Measurements from ENCODE around the gene PRMT7. TPM values are rescaled to one million over a fixed set of nuclear protein-coding genes. Genes with fewer than 3 reads are reported as not detected.

PRMT7 gene
- polyA plus RNA-seq, 3 donors, result 15.0 to 41.1 (median 15.2) TPM

DNA sequence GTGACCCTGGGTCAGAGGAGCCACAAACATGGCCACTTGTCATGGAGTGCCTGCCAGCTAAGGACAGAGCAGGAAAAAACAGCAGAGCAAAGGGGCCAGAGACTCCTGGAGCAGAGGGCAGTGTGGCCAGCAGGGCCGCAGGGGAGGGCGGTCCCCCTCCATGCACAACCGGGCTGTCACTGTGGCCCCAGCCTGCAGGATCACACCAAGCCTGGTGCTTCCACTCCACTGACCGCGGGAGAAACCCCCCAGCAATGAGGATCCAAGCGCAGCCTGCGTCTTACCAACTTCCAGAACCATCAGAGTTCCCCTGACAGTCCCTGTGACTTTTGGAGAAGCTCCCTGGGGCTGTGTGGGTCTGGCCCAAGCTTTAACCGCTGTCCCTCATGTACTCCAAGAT, 62.0 kb downstream of the PRMT7 start:
- H4K20me1 ChIP-seq (ENCODE audit: insufficient read depth, low read length), result no peaks in the 10 kb centered on the region
- Mint-ChIP-seq H3K27me3 (ENCODE audit: low read depth in 3 of 3) (peaks cover 8 to 30% (median 15%) of the 10 kb centered on the region in 3 donors), H3K27ac (no peak overlapping the region), H3K9me3 (peaks cover 0 to 3% (median 0%) of the 10 kb centered on the region in 7 donors), H3K36me3 (no peaks in the 10 kb centered on the region), H3K4me1 (peaks cover 25% of the 10 kb centered on the region), H3K4me3 (no peak overlapping the region)
- intact Hi-C loops (cut with micrococcal nuclease), result no loop called here
- H2AFZ ChIP-seq (ENCODE audit: insufficient read depth, low read depth, low read length, poor library complexity, severe bottlenecking), result no peak overlapping the region
- WGBS (ENCODE audit: insufficient coverage), result 88% methylated on average over 7 of the region's 8 CpGs
- H3K4me2 ChIP-seq (replicated peaks; ENCODE audit: extremely low read depth, low read length, poor library complexity, severe bottlenecking), result no peak overlapping the region
- H3K36me3 ChIP-seq (replicated peaks in 1 of 2; ENCODE audit: control insufficient read depth in 1 of 2, insufficient read depth in 2 of 2, low read length in 2 of 2), result no peaks in the 10 kb centered on the region
- H3K9ac ChIP-seq (ENCODE audit: insufficient read depth, low read length, poor library complexity, severe bottlenecking), result no peak overlapping the region
- no peak overlapping the region for H3K4me3 ChIP-seq (replicated peaks in 1 of 3; ENCODE audit: low read depth in 2 of 3, low read length in 3 of 3)
- no peak for DNase-seq
- no peaks in the 10 kb centered on the region for H3K9me3 ChIP-seq (replicated peaks in 1 of 2; ENCODE audit: control insufficient read depth in 1 of 2, insufficient read depth in 1 of 2, low read length in 2 of 2)
- H3K27ac ChIP-seq (ENCODE audit: low read depth in 1 of 2, low read length in 2 of 2), result no peak overlapping the region
- peaks cover 19 to 25% of the 10 kb centered on the region in 2 donors for H3K4me1 ChIP-seq (ENCODE audit: control insufficient read depth in 1 of 2, insufficient read depth in 2 of 2, low read length in 2 of 2)
- TF ChIP-seq, protein P1, sequence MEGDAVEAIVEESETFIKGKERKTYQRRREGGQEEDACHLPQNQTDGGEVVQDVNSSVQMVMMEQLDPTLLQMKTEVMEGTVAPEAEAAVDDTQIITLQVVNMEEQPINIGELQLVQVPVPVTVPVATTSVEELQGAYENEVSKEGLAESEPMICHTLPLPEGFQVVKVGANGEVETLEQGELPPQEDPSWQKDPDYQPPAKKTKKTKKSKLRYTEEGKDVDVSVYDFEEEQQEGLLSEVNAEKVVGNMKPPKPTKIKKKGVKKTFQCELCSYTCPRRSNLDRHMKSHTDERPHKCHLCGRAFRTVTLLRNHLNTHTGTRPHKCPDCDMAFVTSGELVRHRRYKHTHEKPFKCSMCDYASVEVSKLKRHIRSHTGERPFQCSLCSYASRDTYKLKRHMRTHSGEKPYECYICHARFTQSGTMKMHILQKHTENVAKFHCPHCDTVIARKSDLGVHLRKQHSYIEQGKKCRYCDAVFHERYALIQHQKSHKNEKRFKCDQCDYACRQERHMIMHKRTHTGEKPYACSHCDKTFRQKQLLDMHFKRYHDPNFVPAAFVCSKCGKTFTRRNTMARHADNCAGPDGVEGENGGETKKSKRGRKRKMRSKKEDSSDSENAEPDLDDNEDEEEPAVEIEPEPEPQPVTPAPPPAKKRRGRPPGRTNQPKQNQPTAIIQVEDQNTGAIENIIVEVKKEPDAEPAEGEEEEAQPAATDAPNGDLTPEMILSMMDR (IDR thresholded peaks at IDR 0.05), result no peak
- H3K27me3 ChIP-seq (ENCODE audit: control insufficient read depth in 2 of 2, insufficient read depth in 2 of 2, low read length in 2 of 2), result peaks cover 0 to 4% of the 10 kb centered on the region in 2 donors
- no peaks in the 10 kb centered on the region for H3K79me2 ChIP-seq (ENCODE audit: insufficient read depth, low read length)

DNA sequence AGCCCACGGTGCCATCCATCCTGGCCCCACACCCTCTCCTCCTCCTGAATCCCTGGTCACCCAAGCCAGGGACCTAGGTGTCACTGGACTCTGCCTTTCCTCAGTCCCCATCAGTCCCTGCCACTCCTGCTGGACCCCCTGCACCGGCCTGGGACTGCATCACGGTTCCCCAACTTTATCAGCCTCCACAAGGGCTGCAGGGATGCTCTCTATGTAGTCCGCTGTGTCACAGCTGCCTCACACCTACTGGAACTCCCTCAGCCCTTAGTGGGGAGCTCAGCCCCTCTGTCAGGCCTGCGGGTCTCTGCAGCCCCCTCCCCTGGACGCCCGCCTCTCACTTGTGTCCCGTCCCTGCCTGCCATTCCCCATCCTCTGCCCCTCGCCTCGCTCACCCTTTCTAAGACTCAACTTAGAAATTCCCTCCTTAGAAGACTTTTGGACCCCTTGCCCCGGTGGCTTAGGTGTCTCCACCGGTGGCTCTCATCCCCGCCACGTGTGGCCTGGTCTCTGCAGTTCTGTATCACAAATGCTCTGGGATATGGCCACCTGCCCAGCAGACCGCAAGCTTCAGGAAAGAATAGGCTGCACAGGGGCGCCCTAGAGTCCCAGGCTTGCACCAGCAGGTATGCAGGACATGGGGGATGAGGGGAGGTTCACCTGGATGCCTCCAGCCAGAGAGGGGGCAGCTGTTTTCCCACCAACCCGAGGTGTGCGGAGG, 62.9 kb downstream of the PRMT7 start:
- H3K27me3 Mint-ChIP-seq (ENCODE audit: low read depth in 3 of 3), result peaks cover 5 to 24% (median 13%) of the 10 kb centered on the region in 3 donors
- H3K36me3 Mint-ChIP-seq, result no peaks in the 10 kb centered on the region
- peak overlapping the region in 1 of 7 donors; percentile 18 for H3K27ac Mint-ChIP-seq
- H3K27me3 ChIP-seq (ENCODE audit: control insufficient read depth in 2 of 2, insufficient read depth in 2 of 2, low read length in 2 of 2), result peaks cover 0 to 2% of the 10 kb centered on the region in 2 donors
- peaks cover 0 to 3% (median 0%) of the 10 kb centered on the region in 7 donors for H3K9me3 Mint-ChIP-seq
- H3K4me1 Mint-ChIP-seq, result peaks cover 24% of the 10 kb centered on the region
- no peaks in the 10 kb centered on the region for H3K79me2 ChIP-seq (ENCODE audit: insufficient read depth, low read length)
- intact Hi-C loops (cut with micrococcal nuclease), result no loop called here
- TF ChIP-seq, protein P1 (IDR thresholded peaks at IDR 0.05), result no peak
- H3K9me3 ChIP-seq (replicated peaks in 1 of 2; ENCODE audit: control insufficient read depth in 1 of 2, insufficient read depth in 1 of 2, low read length in 2 of 2), result no peaks in the 10 kb centered on the region
- H3K36me3 ChIP-seq (replicated peaks in 1 of 2; ENCODE audit: control insufficient read depth in 1 of 2, insufficient read depth in 2 of 2, low read length in 2 of 2), result no peaks in the 10 kb centered on the region
- no peak overlapping the region for H3K4me2 ChIP-seq (replicated peaks; ENCODE audit: extremely low read depth, low read length, poor library complexity, severe bottlenecking)
- no peak overlapping the region for H3K4me3 Mint-ChIP-seq
- 97% methylated on average over 17 of the region's 18 CpGs for WGBS (ENCODE audit: insufficient coverage)
- H2AFZ ChIP-seq (ENCODE audit: insufficient read depth, low read depth, low read length, poor library complexity, severe bottlenecking), result no peak overlapping the region
- H4K20me1 ChIP-seq (ENCODE audit: insufficient read depth, low read length), result no peaks in the 10 kb centered on the region
- DNase-seq, result no peak
- no peak overlapping the region for H3K4me3 ChIP-seq (replicated peaks in 1 of 3; ENCODE audit: low read depth in 2 of 3, low read length in 3 of 3)
- H3K9ac ChIP-seq (ENCODE audit: insufficient read depth, low read length, poor library complexity, severe bottlenecking), result no peak overlapping the region
- peaks cover 19 to 25% of the 10 kb centered on the region in 2 donors for H3K4me1 ChIP-seq (ENCODE audit: control insufficient read depth in 1 of 2, insufficient read depth in 2 of 2, low read length in 2 of 2)
- H3K27ac ChIP-seq (ENCODE audit: low read depth in 1 of 2, low read length in 2 of 2), result no peak overlapping the region

All from CD14-positive monocyte (primary cell).